ENCODE measurements around the gene SLC25A47.

- TF ChIP-seq FOS (IDR thresholded peaks at IDR 0.05; ENCODE audit: low read depth, low read length) (no peak), CTCF (conservative IDR thresholded peaks at IDR 0.05; ENCODE audit: low read depth, low read length) (no peak), RAD21 (IDR thresholded peaks at IDR 0.05; ENCODE audit: low read length) (no peak), SMC3 (IDR thresholded peaks at IDR 0.05; ENCODE audit: low read depth, low read length) (no peak), RFX5 (IDR thresholded peaks at IDR 0.05; ENCODE audit: low read depth, low read length) (no peak)
These were observed 38.5 kb downstream of the SLC25A47 start for GRCh38 chr14:100361626-100362025.
